ENCODE results near the gene C1QTNF9.
"Not testable (repeated sequence)": the region's sequence is repeated elsewhere in the genome, so short reads cannot be mapped to it uniquely, and the experiment has no call there.

The C1QTNF9 gene

DNA sequence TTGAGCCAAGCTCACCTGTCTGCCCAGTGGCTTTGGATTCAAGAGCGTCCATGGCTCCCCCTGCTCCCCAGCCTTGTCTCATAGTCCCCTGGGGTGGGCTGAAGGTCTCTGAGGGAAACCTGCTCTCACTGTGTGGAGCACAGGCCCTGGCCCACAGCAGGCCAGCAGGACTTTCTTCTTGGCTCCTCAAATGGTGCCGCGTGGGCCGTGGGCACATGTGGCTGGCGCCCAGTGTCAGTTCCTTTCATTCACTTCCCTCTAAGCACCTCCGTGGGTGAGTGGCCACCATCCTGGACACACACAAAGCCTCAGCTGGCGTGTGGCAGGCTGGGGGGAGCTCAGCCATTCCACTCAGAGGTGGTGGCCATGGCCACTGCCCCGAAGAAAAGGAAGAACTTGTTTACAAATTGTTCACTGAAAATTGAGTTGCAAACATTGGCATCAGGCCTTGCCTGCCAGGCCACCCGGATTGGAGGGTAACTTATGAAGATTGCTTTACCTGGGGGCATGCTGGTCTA, 53.1 kb downstream of the C1QTNF9 start:
- Histone ChIP-seq H3K36me3 (ENCODE audit: control insufficient read depth, low read length) (no peaks in the 10 kb centered on the region), H3K27ac (ENCODE audit: low read depth, low read length) (no peak overlapping the region), H3K4me1 (ENCODE audit: control insufficient read depth, low read length) (no peaks in the 10 kb centered on the region), H3K27me3 (ENCODE audit: control insufficient read depth, low read length) (no peaks in the 10 kb centered on the region), H3F3A (ENCODE audit: control insufficient read depth, insufficient read depth) (no peaks in the 10 kb centered on the region), H3K9me2 (replicated peaks; ENCODE audit: control insufficient read depth, low read length) (no peaks in the 10 kb centered on the region), H3K4me3 (ENCODE audit: low read length) (no peak overlapping the region), H3K4me2 (ENCODE audit: low read length) (no peak overlapping the region), H4K20me1 (ENCODE audit: control insufficient read depth, insufficient read depth, low read depth, low read length) (no peaks in the 10 kb centered on the region), H3K79me2 (ENCODE audit: control insufficient read depth, low read length) (no peaks in the 10 kb centered on the region), H3K9me3 (ENCODE audit: control insufficient read depth, insufficient read depth, low read length) (no peaks in the 10 kb centered on the region)
- no peak for TF ChIP-seq EZH2phosphoT487 (IDR thresholded peaks at IDR 0.05; ENCODE audit: borderline replicate concordance, low read length)
- TF ChIP-seq, protein P1, sequence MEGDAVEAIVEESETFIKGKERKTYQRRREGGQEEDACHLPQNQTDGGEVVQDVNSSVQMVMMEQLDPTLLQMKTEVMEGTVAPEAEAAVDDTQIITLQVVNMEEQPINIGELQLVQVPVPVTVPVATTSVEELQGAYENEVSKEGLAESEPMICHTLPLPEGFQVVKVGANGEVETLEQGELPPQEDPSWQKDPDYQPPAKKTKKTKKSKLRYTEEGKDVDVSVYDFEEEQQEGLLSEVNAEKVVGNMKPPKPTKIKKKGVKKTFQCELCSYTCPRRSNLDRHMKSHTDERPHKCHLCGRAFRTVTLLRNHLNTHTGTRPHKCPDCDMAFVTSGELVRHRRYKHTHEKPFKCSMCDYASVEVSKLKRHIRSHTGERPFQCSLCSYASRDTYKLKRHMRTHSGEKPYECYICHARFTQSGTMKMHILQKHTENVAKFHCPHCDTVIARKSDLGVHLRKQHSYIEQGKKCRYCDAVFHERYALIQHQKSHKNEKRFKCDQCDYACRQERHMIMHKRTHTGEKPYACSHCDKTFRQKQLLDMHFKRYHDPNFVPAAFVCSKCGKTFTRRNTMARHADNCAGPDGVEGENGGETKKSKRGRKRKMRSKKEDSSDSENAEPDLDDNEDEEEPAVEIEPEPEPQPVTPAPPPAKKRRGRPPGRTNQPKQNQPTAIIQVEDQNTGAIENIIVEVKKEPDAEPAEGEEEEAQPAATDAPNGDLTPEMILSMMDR (IDR thresholded peaks at IDR 0.05; ENCODE audit: low read depth, low read length, poor library complexity, severe bottlenecking): no peak

DNA sequence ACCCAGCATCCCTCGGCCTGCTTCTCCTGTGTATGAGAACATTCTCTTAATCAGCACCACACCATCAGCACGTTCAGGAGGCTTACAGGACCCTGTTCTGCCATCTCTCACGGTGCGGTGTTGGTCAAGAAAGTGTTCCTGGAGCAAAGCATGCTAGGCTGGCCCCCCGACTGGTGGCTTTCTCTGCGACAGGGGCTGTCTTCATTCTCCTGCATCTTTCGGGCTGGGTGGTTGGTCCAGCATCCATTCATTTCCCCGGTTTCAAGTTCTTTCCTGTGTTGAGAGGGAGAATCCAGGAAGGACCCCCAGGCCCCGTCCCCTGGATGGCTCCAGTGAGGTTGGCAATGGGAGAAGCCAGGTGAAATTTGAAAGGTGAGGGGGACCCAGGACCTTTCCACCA, 55.8 kb downstream of the C1QTNF9 start:
- no peaks in the 10 kb centered on the region for H4K20me1 ChIP-seq (ENCODE audit: control insufficient read depth, insufficient read depth, low read depth, low read length)
- no peaks in the 10 kb centered on the region for H3K27me3 ChIP-seq (ENCODE audit: control insufficient read depth, low read length)
- no peaks in the 10 kb centered on the region for H3K4me1 ChIP-seq (ENCODE audit: control insufficient read depth, low read length)
- H3K79me2 ChIP-seq (ENCODE audit: control insufficient read depth, low read length): no peaks in the 10 kb centered on the region
- no peak overlapping the region for H3K4me3 ChIP-seq (ENCODE audit: low read length)
- no peaks in the 10 kb centered on the region for H3K9me2 ChIP-seq (replicated peaks; ENCODE audit: control insufficient read depth, low read length)
- H3K36me3 ChIP-seq (ENCODE audit: control insufficient read depth, low read length): no peaks in the 10 kb centered on the region
- TF ChIP-seq EZH2phosphoT487 (IDR thresholded peaks at IDR 0.05; ENCODE audit: borderline replicate concordance, low read length): no peak
- TF ChIP-seq, protein P1 (IDR thresholded peaks at IDR 0.05; ENCODE audit: low read depth, low read length, poor library complexity, severe bottlenecking): no peak
- H3F3A ChIP-seq (ENCODE audit: control insufficient read depth, insufficient read depth): no peaks in the 10 kb centered on the region
- no peak overlapping the region for H3K27ac ChIP-seq (ENCODE audit: low read depth, low read length)
- H3K9me3 ChIP-seq (ENCODE audit: control insufficient read depth, insufficient read depth, low read length): no peaks in the 10 kb centered on the region
- no peak overlapping the region for H3K4me2 ChIP-seq (ENCODE audit: low read length)

DNA sequence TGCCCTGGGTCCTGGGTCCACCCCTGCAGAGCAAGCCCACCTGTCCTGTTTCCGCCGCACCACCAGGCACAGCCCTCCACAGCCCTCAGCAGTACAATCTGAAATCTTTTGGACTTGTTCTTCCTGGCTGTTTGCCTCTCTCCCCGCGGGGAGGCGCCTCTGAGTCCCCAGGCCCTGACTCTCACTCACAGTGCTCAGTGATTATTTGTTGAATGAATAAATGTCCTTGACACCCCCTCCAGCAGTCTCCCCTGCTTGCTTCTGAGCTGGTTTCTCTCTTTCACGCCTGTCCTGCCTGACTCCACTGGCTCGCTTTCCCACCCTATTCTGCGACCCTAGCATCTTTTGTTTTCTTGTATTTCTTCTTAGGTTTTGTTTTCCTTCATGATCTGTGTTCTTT, 56.9 kb downstream of the C1QTNF9 start:
- not testable (repeated sequence) for H4K20me1 ChIP-seq (ENCODE audit: control insufficient read depth, insufficient read depth, low read depth, low read length); H3K27me3 ChIP-seq (ENCODE audit: control insufficient read depth, low read length); H3F3A ChIP-seq (ENCODE audit: control insufficient read depth, insufficient read depth); H3K36me3 ChIP-seq (ENCODE audit: control insufficient read depth, low read length); H3K4me2 ChIP-seq (ENCODE audit: low read length); H3K4me1 ChIP-seq (ENCODE audit: control insufficient read depth, low read length); H3K4me3 ChIP-seq (ENCODE audit: low read length); H3K9me3 ChIP-seq (ENCODE audit: control insufficient read depth, insufficient read depth, low read length); H3K9me2 ChIP-seq (replicated peaks; ENCODE audit: control insufficient read depth, low read length); H3K79me2 ChIP-seq (ENCODE audit: control insufficient read depth, low read length); H3K27ac ChIP-seq (ENCODE audit: low read depth, low read length)

DNA sequence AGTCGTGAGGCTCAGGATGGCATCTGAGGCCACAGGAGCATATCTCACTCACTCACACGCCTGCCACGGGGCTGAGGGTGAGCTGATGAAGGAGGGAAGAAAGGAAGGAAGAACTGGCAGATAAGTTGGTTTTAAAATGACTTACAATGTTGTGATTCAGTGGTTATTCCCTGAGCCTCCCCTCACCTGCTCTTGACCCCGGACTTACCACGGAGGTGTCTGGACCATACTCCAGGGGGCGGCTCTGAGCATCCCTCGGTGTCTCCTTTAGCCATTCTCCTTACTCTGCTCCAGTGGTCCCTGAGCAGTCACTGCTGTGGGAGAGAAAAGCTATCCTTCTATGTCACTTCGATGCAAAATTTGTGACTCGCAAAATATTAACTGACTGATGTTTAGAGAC, 61.9 kb downstream of the C1QTNF9 start:
- H3K4me3 ChIP-seq (ENCODE audit: low read length); H3K36me3 ChIP-seq (ENCODE audit: control insufficient read depth, low read length): not testable (repeated sequence)

More for the DNA sequence above, 61.9 kb downstream of the C1QTNF9 start:
- not testable (repeated sequence) for H3K79me2 ChIP-seq (ENCODE audit: control insufficient read depth, low read length); H3K9me3 ChIP-seq (ENCODE audit: control insufficient read depth, insufficient read depth, low read length); H3K4me2 ChIP-seq (ENCODE audit: low read length); H3F3A ChIP-seq (ENCODE audit: control insufficient read depth, insufficient read depth); H4K20me1 ChIP-seq (ENCODE audit: control insufficient read depth, insufficient read depth, low read depth, low read length); H3K27ac ChIP-seq (ENCODE audit: low read depth, low read length); H3K4me1 ChIP-seq (ENCODE audit: control insufficient read depth, low read length); H3K27me3 ChIP-seq (ENCODE audit: control insufficient read depth, low read length); H3K9me2 ChIP-seq (replicated peaks; ENCODE audit: control insufficient read depth, low read length)

All from DOHH2 (cell line).